ENCODE results near the gene GALNT18.

The GALNT18 gene

DNA sequence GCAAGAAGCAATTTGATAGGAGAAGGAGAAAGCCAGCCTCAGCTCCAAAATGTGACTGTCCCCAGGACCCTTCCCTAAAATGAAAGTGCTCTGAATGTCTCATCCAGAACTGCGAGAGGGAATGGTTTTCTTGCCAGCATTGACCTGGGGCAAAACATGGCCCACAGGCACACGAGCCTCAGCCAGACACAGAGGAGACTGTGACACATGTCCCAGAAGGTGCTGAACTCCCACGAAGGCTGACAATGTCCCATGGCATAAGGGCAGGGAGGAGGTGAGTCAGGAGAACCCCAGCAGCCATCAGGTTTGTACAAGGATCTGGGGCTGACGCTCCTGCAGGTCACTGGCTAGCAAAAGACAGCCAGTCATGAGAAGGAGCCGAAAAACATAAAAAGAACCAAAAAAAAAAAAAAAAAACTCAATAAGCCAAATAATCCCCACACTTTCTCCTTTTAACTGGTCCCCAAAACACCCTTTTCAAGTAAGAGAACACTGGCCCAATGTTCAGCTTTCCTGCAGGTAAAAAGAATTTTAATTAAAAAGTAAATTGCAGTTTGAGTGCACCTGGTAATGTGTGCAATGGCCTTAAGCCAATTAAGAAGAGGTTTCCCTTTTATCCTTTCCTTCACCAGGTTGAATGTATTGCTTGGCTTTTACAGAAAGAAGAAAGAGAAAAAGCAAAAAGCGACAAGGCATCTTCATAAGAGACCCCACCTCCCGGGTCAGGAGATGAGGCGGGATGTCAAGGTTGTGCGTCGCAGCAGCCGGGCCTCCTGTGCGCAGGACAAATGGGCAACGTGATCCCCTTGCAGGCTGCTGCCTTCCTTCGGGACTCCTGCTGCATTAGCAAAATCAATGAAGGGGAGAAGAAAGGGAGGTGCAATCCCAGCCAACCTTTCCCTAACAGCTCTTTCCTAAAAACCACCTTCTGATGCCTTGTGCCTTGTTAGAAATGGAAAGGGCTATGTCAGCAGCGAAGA is 43.6 kb downstream of the GALNT18 start:
- H3K9me2 ChIP-seq (replicated peaks; ENCODE audit: insufficient read depth, low read length): no peaks in the 10 kb centered on the region
- H3K4me2 ChIP-seq (ENCODE audit: low read depth, low read length, poor library complexity, severe bottlenecking): no peak overlapping the region
- no peak overlapping the region for H3K4me3 ChIP-seq (ENCODE audit: insufficient read depth, low read length, poor library complexity, severe bottlenecking)
- no peak overlapping the region for H3K27ac ChIP-seq (ENCODE audit: low read depth, low read length)
- no peaks in the 10 kb centered on the region for H3K9me3 ChIP-seq (ENCODE audit: insufficient read depth, low read length)
- H4K20me1 ChIP-seq (ENCODE audit: low read depth, low read length): no peaks in the 10 kb centered on the region
- no peaks in the 10 kb centered on the region for H3K36me3 ChIP-seq (ENCODE audit: low read length)
- no peaks in the 10 kb centered on the region for H3F3A ChIP-seq (ENCODE audit: insufficient read depth)
- no peak overlapping the region for H2AFZ ChIP-seq (ENCODE audit: low read depth, low read length, severe bottlenecking)
- TF ChIP-seq, protein P1, sequence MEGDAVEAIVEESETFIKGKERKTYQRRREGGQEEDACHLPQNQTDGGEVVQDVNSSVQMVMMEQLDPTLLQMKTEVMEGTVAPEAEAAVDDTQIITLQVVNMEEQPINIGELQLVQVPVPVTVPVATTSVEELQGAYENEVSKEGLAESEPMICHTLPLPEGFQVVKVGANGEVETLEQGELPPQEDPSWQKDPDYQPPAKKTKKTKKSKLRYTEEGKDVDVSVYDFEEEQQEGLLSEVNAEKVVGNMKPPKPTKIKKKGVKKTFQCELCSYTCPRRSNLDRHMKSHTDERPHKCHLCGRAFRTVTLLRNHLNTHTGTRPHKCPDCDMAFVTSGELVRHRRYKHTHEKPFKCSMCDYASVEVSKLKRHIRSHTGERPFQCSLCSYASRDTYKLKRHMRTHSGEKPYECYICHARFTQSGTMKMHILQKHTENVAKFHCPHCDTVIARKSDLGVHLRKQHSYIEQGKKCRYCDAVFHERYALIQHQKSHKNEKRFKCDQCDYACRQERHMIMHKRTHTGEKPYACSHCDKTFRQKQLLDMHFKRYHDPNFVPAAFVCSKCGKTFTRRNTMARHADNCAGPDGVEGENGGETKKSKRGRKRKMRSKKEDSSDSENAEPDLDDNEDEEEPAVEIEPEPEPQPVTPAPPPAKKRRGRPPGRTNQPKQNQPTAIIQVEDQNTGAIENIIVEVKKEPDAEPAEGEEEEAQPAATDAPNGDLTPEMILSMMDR (IDR thresholded peaks at IDR 0.05; ENCODE audit: insufficient read depth, low read length, poor library complexity, severe bottlenecking): no peak
- TF ChIP-seq EZH2phosphoT487 (conservative IDR thresholded peaks at IDR 0.05; ENCODE audit: low read length): no peak
- no peaks in the 10 kb centered on the region for H3K27me3 ChIP-seq (ENCODE audit: low read length)
- H3K79me2 ChIP-seq (ENCODE audit: insufficient read depth, low read length): no peaks in the 10 kb centered on the region
- no peak overlapping the region for H3K9ac ChIP-seq (ENCODE audit: low read length)

GRCh38 chr11:11577251-11577855 is 44.5 kb downstream of the GALNT18 start:
- TF ChIP-seq, protein P1 (IDR thresholded peaks at IDR 0.05; ENCODE audit: insufficient read depth, low read length, poor library complexity, severe bottlenecking): no peak
- no peak for TF ChIP-seq EZH2phosphoT487 (conservative IDR thresholded peaks at IDR 0.05; ENCODE audit: low read length)
- no peak overlapping the region for H3K27ac ChIP-seq (ENCODE audit: low read depth, low read length)
- H3K27me3 ChIP-seq (ENCODE audit: low read length): no peaks in the 10 kb centered on the region
- no peaks in the 10 kb centered on the region for H3K9me3 ChIP-seq (ENCODE audit: insufficient read depth, low read length)
- H3F3A ChIP-seq (ENCODE audit: insufficient read depth): no peaks in the 10 kb centered on the region
- H3K9me2 ChIP-seq (replicated peaks; ENCODE audit: insufficient read depth, low read length): no peaks in the 10 kb centered on the region
- H2AFZ ChIP-seq (ENCODE audit: low read depth, low read length, severe bottlenecking): no peak overlapping the region
- H3K4me2 ChIP-seq (ENCODE audit: low read depth, low read length, poor library complexity, severe bottlenecking): no peak overlapping the region
- no peak overlapping the region for H3K9ac ChIP-seq (ENCODE audit: low read length)
- H3K36me3 ChIP-seq (ENCODE audit: low read length): no peaks in the 10 kb centered on the region
- no peaks in the 10 kb centered on the region for H3K79me2 ChIP-seq (ENCODE audit: insufficient read depth, low read length)
- H3K4me3 ChIP-seq (ENCODE audit: insufficient read depth, low read length, poor library complexity, severe bottlenecking): no peak overlapping the region
- H4K20me1 ChIP-seq (ENCODE audit: low read depth, low read length): no peaks in the 10 kb centered on the region

DNA sequence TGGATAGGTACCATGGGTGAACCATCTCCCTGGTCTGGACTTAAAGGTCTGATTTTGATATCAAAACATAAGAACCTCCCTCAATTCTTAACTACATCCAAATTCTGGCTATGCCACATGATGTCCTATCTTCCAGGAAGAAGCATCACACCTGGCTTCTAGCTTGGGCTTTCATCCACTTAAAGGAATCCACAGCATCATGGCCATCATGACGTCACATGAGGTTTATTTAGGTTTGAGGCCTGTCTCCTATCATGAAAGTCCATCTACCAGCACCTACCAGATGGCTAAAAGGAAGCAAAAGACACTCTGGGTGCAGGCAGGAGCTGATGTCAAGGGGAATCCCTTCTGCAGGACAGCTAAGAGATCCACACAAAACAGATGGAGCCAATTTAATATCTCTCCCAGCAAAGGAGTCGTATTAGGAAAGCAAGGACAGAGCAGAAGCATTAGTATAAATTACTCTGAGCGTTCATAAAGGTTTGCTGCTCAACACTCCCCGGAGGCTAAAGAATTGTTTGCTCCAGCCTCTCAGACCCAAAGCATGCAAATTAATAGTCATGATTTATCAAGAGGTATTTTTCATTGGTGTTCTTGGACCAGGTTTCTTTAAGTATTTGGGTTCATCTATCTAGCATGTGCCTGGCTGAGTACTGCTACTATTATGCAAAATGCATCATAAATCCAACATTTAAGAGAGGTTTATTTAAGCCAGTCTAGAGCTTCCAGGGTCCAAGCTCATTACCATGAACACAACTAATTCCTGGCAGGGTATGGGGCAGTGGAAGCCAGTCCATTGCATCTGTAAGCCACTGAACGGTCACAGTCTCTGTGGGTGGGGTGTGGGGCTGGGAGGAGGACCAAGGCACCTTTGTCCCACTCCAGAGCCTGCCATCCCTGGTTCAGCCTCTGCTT is 47.2 kb downstream of the GALNT18 start:
- Histone ChIP-seq H3K4me2 (ENCODE audit: low read depth, low read length, poor library complexity, severe bottlenecking) (no peak overlapping the region), H3K4me3 (ENCODE audit: insufficient read depth, low read length, poor library complexity, severe bottlenecking) (no peak overlapping the region), H3K9me3 (ENCODE audit: insufficient read depth, low read length) (no peaks in the 10 kb centered on the region), H4K20me1 (ENCODE audit: low read depth, low read length) (no peaks in the 10 kb centered on the region), H3F3A (ENCODE audit: insufficient read depth) (no peaks in the 10 kb centered on the region), H2AFZ (ENCODE audit: low read depth, low read length, severe bottlenecking) (no peak overlapping the region), H3K9me2 (replicated peaks; ENCODE audit: insufficient read depth, low read length) (no peaks in the 10 kb centered on the region), H3K36me3 (ENCODE audit: low read length) (no peaks in the 10 kb centered on the region), H3K79me2 (ENCODE audit: insufficient read depth, low read length) (no peaks in the 10 kb centered on the region), H3K9ac (ENCODE audit: low read length) (no peak overlapping the region), H3K27ac (ENCODE audit: low read depth, low read length) (no peak overlapping the region), H3K27me3 (ENCODE audit: low read length) (no peaks in the 10 kb centered on the region)
- TF ChIP-seq, protein P1 (IDR thresholded peaks at IDR 0.05; ENCODE audit: insufficient read depth, low read length, poor library complexity, severe bottlenecking): no peak
- TF ChIP-seq EZH2phosphoT487 (conservative IDR thresholded peaks at IDR 0.05; ENCODE audit: low read length): no peak

Measured in SU-DHL-6 (cell line).